MCF 10A (cell line): ENCODE measurements around the gene EHD4. TPM values are rescaled to one million over a fixed set of nuclear protein-coding genes. Genes with fewer than 3 reads are reported as not detected.

Experiments
- BruUV-seq: library from RNA; stranded (reverse); fragments of 400-500 nt; replicated peaks from 2 replicates; lab custom pipeline; 2021; lab: Mats Ljungman, UMichigan
- CTCF ChIA-PET: fragments of 300-600 bp; sonication (Branson Sonifier 250); formaldehyde crosslinking; extraction: SDS; loops from one replicate; lab custom pipeline; 2021; ENCODE audit warnings: antibody characterized with exemption, inconsistent platforms; lab: Yijun Ruan, JAX
- POLR2A ChIA-PET: fragments of 300-600, 350-650 bp; sonication (Branson Sonifier 250); formaldehyde crosslinking; extraction: SDS; loops from one replicate; lab custom pipeline; 2020; ENCODE audit warnings: antibody characterized with exemption, inconsistent platforms; lab: Yijun Ruan, JAX
- DNase-seq: peaks from one replicate; pipeline ENCODE4 v3.0.0-alpha.2; 2018; ENCODE audit not compliant: unreplicated experiment
- H3K27ac Mint-ChIP-seq: one replicate; pipeline ENCODE4 v1.8.0; 2022; ENCODE audit warnings: mild to moderate bottlenecking, low read depth, mixed read lengths; ENCODE audit not compliant: unreplicated experiment
- H3K27me3 Mint-ChIP-seq: one replicate; pipeline ENCODE4 v1.8.0; 2022; ENCODE audit warnings: mixed read lengths; ENCODE audit not compliant: insufficient read depth, unreplicated experiment
- H3K36me3 Mint-ChIP-seq: one replicate; pipeline ENCODE4 v1.8.0; 2022; ENCODE audit warnings: mild to moderate bottlenecking, moderate library complexity, mixed read lengths; ENCODE audit not compliant: insufficient read depth, unreplicated experiment
- H3K4me1 Mint-ChIP-seq: one replicate; pipeline ENCODE4 v1.8.0; 2022; ENCODE audit warnings: mixed read lengths; ENCODE audit not compliant: insufficient read depth, unreplicated experiment
- H3K4me3 Mint-ChIP-seq: one replicate; pipeline ENCODE4 v1.8.0; 2022; ENCODE audit warnings: mild to moderate bottlenecking, moderate library complexity, mixed read lengths; ENCODE audit not compliant: unreplicated experiment
- H3K9me3 Mint-ChIP-seq: one replicate; pipeline ENCODE4 v1.8.0; 2022; ENCODE audit warnings: mixed read lengths; ENCODE audit not compliant: unreplicated experiment
- intact Hi-C: fragments of 100-400 bp; cut with micrococcal nuclease; formaldehyde crosslinking; loops from 2 replicates; pipeline ENCODE4 v1.14.1; 2022
- total RNA-seq: library from RNA; stranded (reverse); gene quantifications from 2 replicates; pipeline ENCODE4 v1.2.3, GENCODE V29; 2022
- TF ChIP-seq, protein P1 (sequence below): fragments of 200-600 bp; IDR thresholded peaks from one replicate; pipeline ENCODE4 v1.8.0; 2022; ENCODE audit warnings: antibody characterized with exemption, mild to moderate bottlenecking; ENCODE audit not compliant: unreplicated experiment

EHD4 gene
- total RNA-seq, 1 experiment from 2014 or later: 27.1 TPM

DNA sequence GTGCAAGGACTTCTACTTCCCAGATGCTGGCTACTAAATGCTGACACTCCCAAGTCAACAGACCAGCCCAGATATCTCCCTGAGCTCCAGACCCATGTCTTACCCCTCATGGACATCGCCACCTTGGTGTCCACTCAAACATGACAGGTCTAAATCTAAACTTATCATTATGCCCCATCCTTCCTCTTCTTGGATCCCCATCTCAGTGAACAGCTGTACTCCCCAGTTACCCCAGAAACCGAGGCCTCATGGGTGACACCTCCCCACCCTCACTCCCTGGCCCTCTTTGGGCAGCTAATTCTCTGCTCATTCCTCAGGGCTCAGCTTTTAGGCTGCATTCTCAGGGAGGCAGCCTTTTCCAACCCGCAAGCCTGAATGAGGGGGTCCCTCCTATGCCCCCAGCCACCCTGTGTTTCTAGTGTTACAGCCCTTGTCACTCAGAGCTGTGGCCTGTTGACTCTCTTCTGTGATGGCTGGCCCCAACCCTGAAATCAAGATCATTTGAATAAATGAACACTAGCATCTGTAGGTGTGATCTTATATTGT lies 5.4 kb downstream of the EHD4 start:
- TF ChIP-seq, protein P1, sequence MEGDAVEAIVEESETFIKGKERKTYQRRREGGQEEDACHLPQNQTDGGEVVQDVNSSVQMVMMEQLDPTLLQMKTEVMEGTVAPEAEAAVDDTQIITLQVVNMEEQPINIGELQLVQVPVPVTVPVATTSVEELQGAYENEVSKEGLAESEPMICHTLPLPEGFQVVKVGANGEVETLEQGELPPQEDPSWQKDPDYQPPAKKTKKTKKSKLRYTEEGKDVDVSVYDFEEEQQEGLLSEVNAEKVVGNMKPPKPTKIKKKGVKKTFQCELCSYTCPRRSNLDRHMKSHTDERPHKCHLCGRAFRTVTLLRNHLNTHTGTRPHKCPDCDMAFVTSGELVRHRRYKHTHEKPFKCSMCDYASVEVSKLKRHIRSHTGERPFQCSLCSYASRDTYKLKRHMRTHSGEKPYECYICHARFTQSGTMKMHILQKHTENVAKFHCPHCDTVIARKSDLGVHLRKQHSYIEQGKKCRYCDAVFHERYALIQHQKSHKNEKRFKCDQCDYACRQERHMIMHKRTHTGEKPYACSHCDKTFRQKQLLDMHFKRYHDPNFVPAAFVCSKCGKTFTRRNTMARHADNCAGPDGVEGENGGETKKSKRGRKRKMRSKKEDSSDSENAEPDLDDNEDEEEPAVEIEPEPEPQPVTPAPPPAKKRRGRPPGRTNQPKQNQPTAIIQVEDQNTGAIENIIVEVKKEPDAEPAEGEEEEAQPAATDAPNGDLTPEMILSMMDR: no peak
- no peak for DNase-seq
- peaks cover 38% of the 10 kb centered on the region for H3K4me1 Mint-ChIP-seq
- ChIA-PET POLR2A (interaction anchor here (0.6 to 0.7 kb wide), 2 partner anchors 18 to 20 kb away, joined by 3 to 4 read pairs; no protein-coding TSS in a partner anchor), CTCF (interaction anchor here (0.6 to 1.7 kb wide), 3 partner anchors 18 to 141 kb away, joined by 3 to 7 read pairs (median 3); no protein-coding TSS in a partner anchor)
- H3K4me3 Mint-ChIP-seq: no peak overlapping the region
- H3K36me3 Mint-ChIP-seq: no peaks in the 10 kb centered on the region
- no TSS peak for BruUV-seq
- peaks cover 3% of the 10 kb centered on the region for H3K9me3 Mint-ChIP-seq
- H3K27me3 Mint-ChIP-seq: no peaks in the 10 kb centered on the region
- H3K27ac Mint-ChIP-seq: peak overlapping the region; percentile 91
- intact Hi-C loops: no loop called here

DNA sequence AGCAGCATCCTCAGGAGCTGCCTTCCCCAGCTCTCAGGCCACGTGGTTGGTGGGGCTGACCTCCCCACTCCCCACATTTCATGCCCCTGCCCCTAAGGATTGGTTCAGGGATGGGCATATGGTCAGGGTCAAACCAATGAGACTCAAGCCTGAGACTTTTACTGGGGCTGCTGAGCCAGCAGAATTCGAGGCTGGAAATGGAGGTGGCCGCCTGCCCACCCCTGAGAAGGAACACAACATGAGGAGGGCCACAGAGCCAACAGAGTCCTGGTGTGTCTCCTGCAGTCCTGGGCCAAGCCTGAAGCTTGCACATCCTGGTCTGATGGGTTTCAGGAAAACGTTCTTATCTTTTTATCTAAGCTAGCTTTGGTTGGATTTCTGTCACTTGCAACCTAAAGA lies 5.9 kb downstream of the EHD4 start:
- no peak overlapping the region for H3K27ac Mint-ChIP-seq
- BruUV-seq: no TSS peak
- DNase-seq: no peak
- H3K9me3 Mint-ChIP-seq: peaks cover 6% of the 10 kb centered on the region
- peaks cover 43% of the 10 kb centered on the region for H3K4me1 Mint-ChIP-seq
- H3K27me3 Mint-ChIP-seq: no peaks in the 10 kb centered on the region
- intact Hi-C loops: no loop called here
- TF ChIP-seq, protein P1: no peak
- POLR2A ChIA-PET: no interaction called here
- H3K36me3 Mint-ChIP-seq: no peaks in the 10 kb centered on the region
- CTCF ChIA-PET: interaction anchor here (0.6 to 1.7 kb wide), 2 partner anchors 23 to 141 kb away, joined by 3 to 7 read pairs; no protein-coding TSS in a partner anchor
- no peak overlapping the region for H3K4me3 Mint-ChIP-seq

DNA sequence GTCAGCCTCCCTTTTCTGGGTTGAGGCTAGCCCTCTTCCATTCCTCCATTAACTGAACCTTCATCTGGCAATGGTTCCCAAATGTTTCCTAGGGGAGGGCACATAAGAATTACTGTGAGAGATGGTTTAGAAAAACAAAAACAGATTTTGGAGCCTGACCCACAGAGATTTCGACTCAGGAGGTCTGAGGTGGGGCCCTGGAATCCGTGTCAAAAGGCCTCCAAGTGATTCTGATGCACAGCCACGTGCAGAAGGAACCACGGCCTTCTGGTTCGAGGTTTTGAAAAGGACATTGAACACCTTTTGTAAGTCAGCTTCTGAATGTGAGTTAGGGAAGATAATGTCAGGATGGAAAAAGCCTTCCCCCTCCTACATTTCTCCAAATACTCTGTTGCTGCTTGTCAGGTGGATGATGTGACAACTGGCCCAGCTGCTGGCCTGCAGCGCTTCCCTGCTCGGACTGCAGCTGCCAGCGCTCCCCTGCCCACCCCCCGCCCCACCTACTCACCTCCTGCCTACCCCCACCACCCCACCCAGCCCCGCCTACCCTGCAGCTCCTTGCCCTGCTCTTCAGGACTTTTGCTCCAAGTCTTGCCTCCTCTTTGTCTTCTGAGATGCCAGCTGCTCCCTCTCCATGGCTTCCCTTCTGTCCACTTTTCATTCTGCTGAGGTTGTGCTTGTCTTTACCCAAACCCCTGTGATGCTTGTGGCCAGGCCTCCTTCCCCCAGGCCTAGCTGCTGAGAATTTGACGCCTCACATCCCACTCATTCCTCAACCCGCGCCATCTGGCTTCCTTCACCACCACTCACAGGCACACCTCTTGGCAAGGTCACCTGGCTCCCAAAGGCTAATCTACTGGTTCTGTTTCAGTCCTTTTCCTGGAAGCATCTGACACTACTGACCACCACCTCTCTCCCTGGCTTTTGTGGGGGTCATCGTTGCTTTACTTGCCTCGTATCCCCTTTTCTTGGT lies 6.6 kb downstream of the EHD4 start:
- H3K27me3 Mint-ChIP-seq: no peaks in the 10 kb centered on the region
- POLR2A ChIA-PET: no interaction called here
- peaks cover 6% of the 10 kb centered on the region for H3K9me3 Mint-ChIP-seq
- TF ChIP-seq, protein P1: no peak
- intact Hi-C loops: no loop called here
- H3K36me3 Mint-ChIP-seq: no peaks in the 10 kb centered on the region
- H3K27ac Mint-ChIP-seq: no peak overlapping the region
- H3K4me1 Mint-ChIP-seq: peaks cover 41% of the 10 kb centered on the region
- no TSS peak for BruUV-seq
- no peak for DNase-seq
- no peak overlapping the region for H3K4me3 Mint-ChIP-seq
- CTCF ChIA-PET: interaction anchor here (1.7 kb wide), 1 partner anchor 24 kb away, joined by 7 read pairs; no protein-coding TSS in a partner anchor
